WTC11 (cell line): ENCODE data around the gene LAMTOR2.

Experiments
- ATF3 ChIP-seq: sonication (generic); formaldehyde crosslinking; conservative IDR thresholded peaks from 2 replicates; pipeline ENCODE4 v1.8.1; 2022; ENCODE audit warnings: mild to moderate bottlenecking, missing genetic modification reagents
- CTCF ChIP-seq: fragments of 200-600 bp; IDR thresholded peaks from 2 replicates; pipeline ENCODE4 v1.8.0; 2022; ENCODE audit warnings: antibody characterized with exemption
- E2F4 ChIP-seq: sonication (generic); formaldehyde crosslinking; IDR thresholded peaks from 2 replicates; pipeline ENCODE4 v1.8.1; 2022; ENCODE audit warnings: low read depth, mild to moderate bottlenecking, moderate library complexity, missing genetic modification reagents, borderline replicate concordance
- EMX1 ChIP-seq: fragments of 250-450 bp; sonication (Bioruptor Pico); IDR thresholded peaks from 2 replicates; pipeline ENCODE4 v1.8.0; 2021; ENCODE audit warnings: mild to moderate bottlenecking
- ESRRA ChIP-seq: sonication (generic); formaldehyde crosslinking; IDR thresholded peaks from 2 replicates; pipeline ENCODE4 v1.8.1; 2022; ENCODE audit warnings: mild to moderate bottlenecking, missing genetic modification reagents, borderline replicate concordance
- MAX ChIP-seq: sonication (generic); formaldehyde crosslinking; IDR thresholded peaks from 2 replicates; pipeline ENCODE4 v1.8.0; 2022; ENCODE audit warnings: mild to moderate bottlenecking, missing genetic modification reagents
- TEAD4 ChIP-seq: sonication (generic); formaldehyde crosslinking; IDR thresholded peaks from 2 replicates; pipeline ENCODE4 v1.8.0; 2022; ENCODE audit warnings: mild to moderate bottlenecking, missing genetic modification reagents
- USF2 ChIP-seq: sonication (generic); formaldehyde crosslinking; IDR thresholded peaks from 2 replicates; pipeline ENCODE4 v1.8.1; 2023; ENCODE audit warnings: mild to moderate bottlenecking, missing genetic modification reagents, moderate library complexity

- TF ChIP-seq ESRRA (no peak), USF2 (CRISPR knock-in tag) (no peak), EMX1 (CRISPR knock-in tag) (no peak), MAX (no peak), CTCF (no peak), ATF3 (CRISPR knock-in tag) (no peak), TEAD4 (CRISPR knock-in tag) (no peak), E2F4 (CRISPR knock-in tag) (no peak)
Measured at GRCh38 chr1:156098784-156099183, 44.2 kb downstream of the LAMTOR2 start.
